K562 (cell line): ENCODE data around the gene SCG3. TPM values are rescaled to one million over a fixed set of nuclear protein-coding genes. Genes with fewer than 3 reads are reported as not detected.
A peak's percentile ranks its signal among the peaks of the same experiment; 100 is the strongest.

Experiments used
- CBFA2T2 ChIP-seq: fragments of 450-650 bp; conservative IDR thresholded peaks from 2 replicates; pipeline ENCODE4 v1.6.1; 2017; ENCODE audit warnings: mild to moderate bottlenecking
- CBFA2T3 ChIP-seq: fragments of 450-650 bp; IDR thresholded peaks from 2 replicates; pipeline ENCODE4 v1.6.1; 2017
- DACH1 ChIP-seq: fragments of 450-650 bp; IDR thresholded peaks from 2 replicates; pipeline ENCODE4 v1.6.1; 2018; ENCODE audit not compliant: partially characterized antibody
- FOXM1 ChIP-seq, 2 experiments: fragments of 450-650 bp in 1 of 2; sonication (generic) in 1 of 2; formaldehyde crosslinking in 1 of 2; IDR thresholded peaks; 2 replicates each; pipeline versions ENCODE4 v1.6.1 to v1.9.0; 2017 to 2022; ENCODE audit warnings: low read depth in 2 of 2, mild to moderate bottlenecking in 2 of 2, missing genetic modification reagents in 1 of 2, moderate library complexity in 1 of 2
- HNRNPH1 ChIP-seq: fragments of 200-400 bp; formaldehyde crosslinking; optimal IDR thresholded peaks from 2 replicates; pipeline ENCODE3; 2017; ENCODE audit warnings: low read depth, mild to moderate bottlenecking, low read length, moderate library complexity
- KLF16 ChIP-seq: IDR thresholded peaks from 2 replicates; pipeline ENCODE4 v1.6.1; 2016; ENCODE audit warnings: antibody characterized with exemption
- PHF8 ChIP-seq: fragments of 200-600 bp; sonication (generic); IDR thresholded peaks from 2 replicates; pipeline ENCODE4 v1.6.1; 2012; ENCODE audit warnings: mixed run types, mild to moderate bottlenecking, inconsistent platforms, low read length, moderate library complexity, borderline replicate concordance
- POLR2AphosphoS5 ChIP-seq: IDR thresholded peaks from 2 replicates; pipeline ENCODE4 v1.6.1; 2011; ENCODE audit warnings: mild to moderate bottlenecking, low read depth, low read length, moderate library complexity; ENCODE audit not compliant: control insufficient read depth, insufficient read depth
- TEAD4 ChIP-seq, 2 experiments: sonication (generic) in 1 of 2; formaldehyde crosslinking in 1 of 2; IDR thresholded peaks; 2 replicates each; pipeline versions ENCODE4 v1.6.1 to v1.8.0; 2012 to 2022; ENCODE audit warnings: borderline replicate concordance in 1 of 2, inconsistent platforms in 1 of 2, low read length in 1 of 2, mild to moderate bottlenecking in 1 of 2, missing genetic modification reagents in 1 of 2
- ZNF57 ChIP-seq: fragments of 450-650 bp; formaldehyde crosslinking; IDR thresholded peaks from 2 replicates; pipeline ENCODE4 v1.4.0; 2020; ENCODE audit warnings: mild to moderate bottlenecking, moderate library complexity
- polyA plus RNA-seq, 8 experiments: library from polyadenylated mRNA; depleted of rRNA in 4 of 8; stranded (reverse) in 5 of 8; unstranded in 3 of 8; fragments of >200 nt; fragmentation: Nextera tagmentation in 2 of 8; fragmentation: Illumina TruSeq in 1 of 8; extraction: Ambion mirVana in 2 of 8; extraction: Trizol in 1 of 8; gene quantifications; 2 replicates each; pipeline versions ENCODE4 v1.2.1 to v1.2.3, GENCODE V29; 2011 to 2014; ENCODE audit warnings: inconsistent platforms in 1 of 8, missing spikeins in 1 of 8
- total RNA-seq, 7 experiments: library from RNA; depleted of rRNA in 6 of 7; stranded (reverse); fragments of >200 nt in 6 of 7; fragmentation: Illumina TruSeq in 2 of 7; extraction: Trizol in 2 of 7; gene quantifications; 2 replicates each; pipeline versions ENCODE4 v1.2.1 to v1.2.3, GENCODE V29; 2011 to 2021; ENCODE audit warnings: low replicate concordance in 1 of 7
- TF ChIP-seq, protein P1 (sequence below): fragments of 450-650 bp; IDR thresholded peaks from 2 replicates; pipeline ENCODE4 v1.6.1; 2016; ENCODE audit warnings: mild to moderate bottlenecking
- TF ChIP-seq, protein P2 (sequence below), 2 experiments: fragments of 450-650 bp in 1 of 2; sonication (generic) in 1 of 2; formaldehyde crosslinking in 1 of 2; IDR thresholded peaks in 1 of 2; conservative IDR thresholded peaks in 1 of 2; 2 replicates each; pipeline versions ENCODE4 v1.6.1 to v1.8.1; 2016 to 2023; ENCODE audit warnings: mild to moderate bottlenecking in 2 of 2, moderate library complexity in 2 of 2, inconsistent platforms in 1 of 2, missing genetic modification reagents in 1 of 2

Gene SCG3
- total and polyA plus RNA-seq, 9 of the 15 experiments (the other 6 are each of a cell fraction or from before 2014, with no cell fraction given), result 13.0 to 43.8 (median 21.0) TPM

DNA sequence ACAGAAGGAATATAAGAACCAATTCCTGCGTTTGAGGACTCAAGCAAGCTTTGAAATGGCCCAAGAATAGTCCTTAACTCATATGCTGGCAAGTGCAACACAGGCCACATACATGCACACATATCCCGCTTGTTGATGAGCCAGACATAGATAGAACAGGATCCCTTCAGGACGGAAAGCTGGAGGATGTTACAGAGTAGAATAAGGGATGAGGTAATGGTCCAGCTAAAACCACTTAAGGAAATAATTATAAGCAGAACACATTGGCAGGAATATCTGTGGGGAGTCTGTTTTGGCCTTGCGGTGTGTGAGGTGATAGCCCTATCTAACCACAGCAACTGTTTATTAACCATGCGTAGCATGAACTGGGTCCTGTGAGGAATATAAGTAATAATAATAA is 25.0 kb downstream of the SCG3 start (continued):
- TF ChIP-seq, protein P1, sequence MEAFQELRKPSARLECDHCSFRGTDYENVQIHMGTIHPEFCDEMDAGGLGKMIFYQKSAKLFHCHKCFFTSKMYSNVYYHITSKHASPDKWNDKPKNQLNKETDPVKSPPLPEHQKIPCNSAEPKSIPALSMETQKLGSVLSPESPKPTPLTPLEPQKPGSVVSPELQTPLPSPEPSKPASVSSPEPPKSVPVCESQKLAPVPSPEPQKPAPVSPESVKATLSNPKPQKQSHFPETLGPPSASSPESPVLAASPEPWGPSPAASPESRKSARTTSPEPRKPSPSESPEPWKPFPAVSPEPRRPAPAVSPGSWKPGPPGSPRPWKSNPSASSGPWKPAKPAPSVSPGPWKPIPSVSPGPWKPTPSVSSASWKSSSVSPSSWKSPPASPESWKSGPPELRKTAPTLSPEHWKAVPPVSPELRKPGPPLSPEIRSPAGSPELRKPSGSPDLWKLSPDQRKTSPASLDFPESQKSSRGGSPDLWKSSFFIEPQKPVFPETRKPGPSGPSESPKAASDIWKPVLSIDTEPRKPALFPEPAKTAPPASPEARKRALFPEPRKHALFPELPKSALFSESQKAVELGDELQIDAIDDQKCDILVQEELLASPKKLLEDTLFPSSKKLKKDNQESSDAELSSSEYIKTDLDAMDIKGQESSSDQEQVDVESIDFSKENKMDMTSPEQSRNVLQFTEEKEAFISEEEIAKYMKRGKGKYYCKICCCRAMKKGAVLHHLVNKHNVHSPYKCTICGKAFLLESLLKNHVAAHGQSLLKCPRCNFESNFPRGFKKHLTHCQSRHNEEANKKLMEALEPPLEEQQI, result no peak
- TF ChIP-seq CBFA2T3 (peak; percentile 79), TEAD4 (IDR thresholded peaks at IDR 0.05; ENCODE audit: low read length) (peak; percentile 89), TEAD4 (CRISPR knock-in tag; IDR thresholded peaks at IDR 0.05; ENCODE audit: borderline replicate concordance) (no peak), PHF8 (no peak), POLR2AphosphoS5 (peak; percentile 58), DACH1 (peak; percentile 51), CBFA2T2 (peak; percentile 60), FOXM1 (IDR thresholded peaks at IDR 0.05; ENCODE audit: low read depth) (no peak), FOXM1 (CRISPR knock-in tag; IDR thresholded peaks at IDR 0.05; ENCODE audit: low read depth) (no peak), KLF16 (peak; percentile 56; the same call in 1 of the 2 replicates), HNRNPH1 (no peak), ZNF57 (CRISPR knock-in tag) (no peak)
- TF ChIP-seq, protein P2, sequence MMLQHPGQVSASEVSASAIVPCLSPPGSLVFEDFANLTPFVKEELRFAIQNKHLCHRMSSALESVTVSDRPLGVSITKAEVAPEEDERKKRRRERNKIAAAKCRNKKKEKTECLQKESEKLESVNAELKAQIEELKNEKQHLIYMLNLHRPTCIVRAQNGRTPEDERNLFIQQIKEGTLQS (IDR thresholded peaks at IDR 0.05), result 0 out of 2 replicates have a peak, but pooled peaks have one; percentile 18
- TF ChIP-seq, protein P2 (CRISPR knock-in tag; conservative IDR thresholded peaks at IDR 0.05), result no peak
